Aorta (tissue), 5 donors: ENCODE data around the gene ARHGEF10L. TPM values are rescaled to one million over a fixed set of nuclear protein-coding genes. Genes with fewer than 3 reads are reported as not detected.
"Not testable (repeated sequence)": the region's sequence is repeated elsewhere in the genome, so short reads cannot be mapped to it uniquely, and the experiment has no call there.

Experiments used
- ATAC-seq: fragments of 200-7000 bp; cut with Tn5 transposase; one replicate; pipeline ENCODE4 v1.9.1; 2022; ENCODE audit warnings: moderate library complexity; ENCODE audit not compliant: low FRiP score
- DNase-seq, 2 donors: peaks; one replicate each; pipeline ENCODE4 v3.0.0-alpha.2; 2020
- H3K27ac ChIP-seq, 2 donors: one replicate each; pipeline ENCODE4 v1.5.1; 2013; ENCODE audit warnings: low read length in 2 of 2, mild to moderate bottlenecking in 2 of 2, moderate library complexity in 2 of 2, control low read depth in 1 of 2, inconsistent platforms in 1 of 2, low read depth in 1 of 2
- H3K27me3 ChIP-seq, 2 donors: one replicate each; pipeline ENCODE4 v1.6.1; 2013; ENCODE audit warnings: control low read depth in 1 of 2, low read length in 1 of 2, mild to moderate bottlenecking in 1 of 2, moderate library complexity in 1 of 2; ENCODE audit not compliant: insufficient read depth in 2 of 2, control insufficient read depth in 1 of 2
- H3K36me3 ChIP-seq, 2 donors: one replicate each; pipeline ENCODE4 v1.6.1; 2013; ENCODE audit warnings: control low read depth in 1 of 2, low read length in 1 of 2, mild to moderate bottlenecking in 1 of 2; ENCODE audit not compliant: insufficient read depth in 2 of 2, control insufficient read depth in 1 of 2
- H3K4me1 ChIP-seq, 2 donors: one replicate each; pipeline ENCODE4 v1.6.1; 2013; ENCODE audit warnings: low read length in 2 of 2, control low read depth in 1 of 2, mild to moderate bottlenecking in 1 of 2, moderate library complexity in 1 of 2; ENCODE audit not compliant: insufficient read depth in 2 of 2, control insufficient read depth in 1 of 2
- H3K4me3 ChIP-seq, 2 donors: one replicate each; pipeline ENCODE4 v1.5.1; 2013; ENCODE audit warnings: low read length in 2 of 2, control low read depth in 1 of 2, mild to moderate bottlenecking in 1 of 2
- H3K9me3 ChIP-seq: one replicate; pipeline ENCODE4 v1.6.1; 2013; ENCODE audit warnings: mild to moderate bottlenecking, low read length; ENCODE audit not compliant: control insufficient read depth
- WGBS, 2 donors: extraction: QIAGEN DNeasy Blood & Tissue Kit; methylation state at CpG; one replicate each; pipeline ENCODE4 v1.1.7; 2013; 5-methylcytosine and 5-hydroxymethylcytosine counted together
- intact Hi-C, 2 donors: fragments of 100-400 bp; cut with DNase I; formaldehyde crosslinking; loops; one replicate each; pipeline versions ENCODE4 v1.14.2 to v1.15.0; 2022
- long read RNA-seq, 2 donors: library from polyadenylated mRNA; unstranded; transcript quantifications; one replicate each; pipeline ENCODE4 v2.0.0, GENCODE V29; 2020 to 2021
- polyA plus RNA-seq, 2 donors: library from polyadenylated mRNA; stranded (reverse); fragments of 200-250 nt; gene quantifications; one replicate each; pipeline ENCODE4 v1.2.3, GENCODE V29; 2013
- total RNA-seq, 2 donors: library from RNA; stranded (reverse); fragmentation: NEBNext Ultra II Directional; extraction: Animal tissue kit (Norgen Biotek cat#: 25700); gene quantifications; one replicate each; pipeline ENCODE4 v1.2.1, GENCODE V29; 2021
- donor health status: healthy with polysubstance abuse.
- donor health status: Bipolar disorder and iron deficiency.
- donor health status: DM: no; HTN: no; CAD: no.
- donor health status: DM: no; HTN: no; CAD: no.
- donor health status: DM: yes; HTN: yes; CAD: no.

The ARHGEF10L gene, protein sequence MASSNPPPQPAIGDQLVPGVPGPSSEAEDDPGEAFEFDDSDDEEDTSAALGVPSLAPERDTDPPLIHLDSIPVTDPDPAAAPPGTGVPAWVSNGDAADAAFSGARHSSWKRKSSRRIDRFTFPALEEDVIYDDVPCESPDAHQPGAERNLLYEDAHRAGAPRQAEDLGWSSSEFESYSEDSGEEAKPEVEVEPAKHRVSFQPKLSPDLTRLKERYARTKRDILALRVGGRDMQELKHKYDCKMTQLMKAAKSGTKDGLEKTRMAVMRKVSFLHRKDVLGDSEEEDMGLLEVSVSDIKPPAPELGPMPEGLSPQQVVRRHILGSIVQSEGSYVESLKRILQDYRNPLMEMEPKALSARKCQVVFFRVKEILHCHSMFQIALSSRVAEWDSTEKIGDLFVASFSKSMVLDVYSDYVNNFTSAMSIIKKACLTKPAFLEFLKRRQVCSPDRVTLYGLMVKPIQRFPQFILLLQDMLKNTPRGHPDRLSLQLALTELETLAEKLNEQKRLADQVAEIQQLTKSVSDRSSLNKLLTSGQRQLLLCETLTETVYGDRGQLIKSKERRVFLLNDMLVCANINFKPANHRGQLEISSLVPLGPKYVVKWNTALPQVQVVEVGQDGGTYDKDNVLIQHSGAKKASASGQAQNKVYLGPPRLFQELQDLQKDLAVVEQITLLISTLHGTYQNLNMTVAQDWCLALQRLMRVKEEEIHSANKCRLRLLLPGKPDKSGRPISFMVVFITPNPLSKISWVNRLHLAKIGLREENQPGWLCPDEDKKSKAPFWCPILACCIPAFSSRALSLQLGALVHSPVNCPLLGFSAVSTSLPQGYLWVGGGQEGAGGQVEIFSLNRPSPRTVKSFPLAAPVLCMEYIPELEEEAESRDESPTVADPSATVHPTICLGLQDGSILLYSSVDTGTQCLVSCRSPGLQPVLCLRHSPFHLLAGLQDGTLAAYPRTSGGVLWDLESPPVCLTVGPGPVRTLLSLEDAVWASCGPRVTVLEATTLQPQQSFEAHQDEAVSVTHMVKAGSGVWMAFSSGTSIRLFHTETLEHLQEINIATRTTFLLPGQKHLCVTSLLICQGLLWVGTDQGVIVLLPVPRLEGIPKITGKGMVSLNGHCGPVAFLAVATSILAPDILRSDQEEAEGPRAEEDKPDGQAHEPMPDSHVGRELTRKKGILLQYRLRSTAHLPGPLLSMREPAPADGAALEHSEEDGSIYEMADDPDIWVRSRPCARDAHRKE (N-terminal part only)
- total RNA-seq: 100 to 1,000 TPM; 143 to 190 TPM
- 100 to 1,000 TPM in 1 of 2 donors, 10 to 100 TPM in 1; 24.0 to 122 TPM for polyA plus RNA-seq
- long read RNA-seq, donor 1, transcript ARHGEF10L-209 (2 exons, 2,261 nt): major isoform, 13 of 210 reads
- long read RNA-seq, donor 1, transcript ARHGEF10L-203 (20 exons, 3,685 nt): minor isoform, 6 of 210 reads
- long read RNA-seq, donor 1, partial matches to known transcripts: 123 of 210 reads
- long read RNA-seq, donor 1, other reads (novel, unspliced or antisense): 68 of 210 reads
- long read RNA-seq, donor 2, transcript ARHGEF10L-209 (2 exons, 2,261 nt): major isoform, 10 of 100 reads
- long read RNA-seq, donor 2, partial matches to known transcripts: 32 of 100 reads
- long read RNA-seq, donor 2, other reads (novel, unspliced or antisense): 54 of 100 reads

DNA sequence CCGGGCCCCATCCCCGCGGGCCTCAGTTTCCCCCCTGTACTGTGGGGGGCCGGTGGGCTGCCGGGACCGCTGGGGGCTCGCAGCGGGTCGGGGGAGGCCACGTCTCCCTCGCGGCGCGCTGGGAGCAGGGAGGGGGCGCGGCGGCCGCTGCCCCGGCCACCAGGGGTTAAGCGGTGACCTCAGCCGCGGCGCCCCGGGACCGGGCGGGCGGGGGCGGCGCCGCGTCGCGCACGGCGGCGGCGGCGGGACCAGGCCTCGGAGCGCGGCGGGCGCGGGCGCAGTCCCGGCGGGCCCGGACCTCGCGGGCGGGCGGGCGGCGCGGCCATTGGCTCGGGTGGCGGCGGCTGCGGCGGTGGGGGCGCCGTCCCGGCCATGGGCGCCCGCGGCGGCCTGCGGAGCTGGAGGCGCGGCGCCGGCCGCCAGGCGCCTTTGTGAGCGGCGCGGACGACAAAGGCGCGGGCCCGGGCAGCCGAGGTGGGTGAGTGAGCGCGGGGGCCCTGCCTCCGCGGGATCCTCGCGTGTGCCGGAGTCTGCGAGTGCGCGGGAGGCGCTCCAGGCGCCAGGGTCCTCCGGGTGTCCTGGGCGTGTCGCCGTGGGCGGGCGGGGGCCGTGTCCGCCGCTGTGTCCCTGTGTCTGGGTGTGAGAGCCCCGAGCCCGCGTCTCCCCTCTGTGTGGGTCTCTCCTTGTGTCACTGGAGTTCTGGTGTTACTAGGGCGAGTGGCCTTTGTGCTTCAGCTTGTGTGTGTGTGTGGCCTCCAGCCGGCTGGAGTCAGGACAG, at the start of gene ARHGEF10L:
TSS of gene ARHGEF10L (plus strand) at position 222 of the 778 bp plus-strand sequence. CDS start 40,898 bp downstream, outside the sequence.
- DNase-seq: peak in 1 of 2 donors; percentile 83
- no peaks in the 10 kb centered on the region for H3K36me3 ChIP-seq
- WGBS, 2 donors: 0 to 1% methylated on average over 28 to 108 of the region's 108 CpGs
- H3K27ac ChIP-seq: peak within 1 kb of the TSS; percentile 96 to 100
- H3K27me3 ChIP-seq: no peaks in the 10 kb centered on the region
- no peaks in the 10 kb centered on the region for H3K9me3 ChIP-seq
- intact Hi-C loops: loop anchor here (5.0 kb wide), 2 partner anchors 33 to 38 kb away; no protein-coding TSS in a partner anchor
- H3K4me3 ChIP-seq: peak within 1 kb of the TSS; percentile 46 to 93
- peak; percentile 37 for ATAC-seq
- H3K4me1 ChIP-seq: peaks cover 0 to 4% of the 10 kb centered on the region in 2 donors

DNA sequence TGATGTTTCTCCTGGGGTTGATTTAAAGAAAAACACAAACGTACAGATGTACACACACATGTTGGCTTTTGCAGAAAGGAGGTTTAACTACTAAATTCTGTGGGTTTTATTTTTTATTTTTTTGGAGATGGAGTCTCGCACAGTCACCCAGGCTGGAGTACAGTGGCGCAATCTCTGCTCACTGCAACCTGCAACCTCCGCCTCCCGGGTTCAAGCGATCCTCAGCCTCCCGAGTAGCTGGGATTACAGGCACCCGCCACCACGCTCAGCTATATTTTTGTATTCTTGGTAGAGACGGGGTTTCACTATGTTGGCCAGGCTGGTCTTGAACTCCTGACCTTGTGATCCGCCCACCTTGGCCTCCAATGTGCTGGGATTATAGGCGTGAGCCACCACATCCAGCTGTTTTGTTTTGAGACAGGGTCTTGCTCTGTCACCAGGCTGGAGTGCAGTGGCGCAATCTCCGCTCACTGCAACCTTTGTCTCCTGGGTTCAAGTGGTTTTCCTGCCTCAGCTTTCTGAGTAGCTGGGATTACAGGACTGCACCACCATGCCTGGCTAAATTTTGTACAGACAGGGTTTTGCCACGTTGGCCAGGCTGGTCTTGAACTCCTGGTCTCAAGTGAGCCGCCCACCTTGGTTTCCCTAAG, 49.6 kb upstream of the ARHGEF10L start:
- intact Hi-C loops: loop anchor here (5.0 to 10.0 kb wide), 2 partner anchors 68 to 605 kb away; no protein-coding TSS in a partner anchor
- not testable (repeated sequence) for H3K4me1 ChIP-seq, H3K4me3 ChIP-seq, DNase-seq, H3K9me3 ChIP-seq, H3K27me3 ChIP-seq, ATAC-seq, H3K27ac ChIP-seq, H3K36me3 ChIP-seq
- WGBS, 2 donors: 92 to 95% methylated on average over 16 of the region's 16 CpGs

DNA sequence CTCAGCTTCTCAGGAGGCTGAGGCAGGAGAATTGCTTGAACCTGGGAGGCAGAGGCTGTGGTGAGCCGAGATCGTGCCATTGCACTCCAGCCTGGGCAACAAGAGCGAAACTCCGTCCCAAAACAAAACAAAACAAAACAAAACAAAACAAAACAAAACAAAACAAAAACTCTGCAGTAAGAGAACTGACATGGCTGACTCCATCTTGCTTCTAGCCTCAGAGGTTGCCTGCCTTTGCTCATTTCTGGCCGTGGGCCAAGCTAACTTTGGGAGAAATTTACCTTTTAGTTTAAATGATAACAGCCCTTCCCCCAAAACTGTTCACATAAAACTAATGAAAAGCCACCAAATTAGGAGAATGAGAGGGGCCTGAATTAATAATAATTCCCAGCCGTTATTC, 48.8 kb upstream of the ARHGEF10L start:
- intact Hi-C loops: loop anchor here (5.0 to 10.0 kb wide), 2 partner anchors 68 to 604 kb away; no protein-coding TSS in a partner anchor
- not testable (repeated sequence) for H3K27ac ChIP-seq, ATAC-seq, H3K36me3 ChIP-seq, H3K9me3 ChIP-seq, H3K27me3 ChIP-seq, H3K4me3 ChIP-seq, H3K4me1 ChIP-seq, DNase-seq
- 71 to 79% methylated on average over 6 of the region's 6 CpGs for WGBS, 2 donors

DNA sequence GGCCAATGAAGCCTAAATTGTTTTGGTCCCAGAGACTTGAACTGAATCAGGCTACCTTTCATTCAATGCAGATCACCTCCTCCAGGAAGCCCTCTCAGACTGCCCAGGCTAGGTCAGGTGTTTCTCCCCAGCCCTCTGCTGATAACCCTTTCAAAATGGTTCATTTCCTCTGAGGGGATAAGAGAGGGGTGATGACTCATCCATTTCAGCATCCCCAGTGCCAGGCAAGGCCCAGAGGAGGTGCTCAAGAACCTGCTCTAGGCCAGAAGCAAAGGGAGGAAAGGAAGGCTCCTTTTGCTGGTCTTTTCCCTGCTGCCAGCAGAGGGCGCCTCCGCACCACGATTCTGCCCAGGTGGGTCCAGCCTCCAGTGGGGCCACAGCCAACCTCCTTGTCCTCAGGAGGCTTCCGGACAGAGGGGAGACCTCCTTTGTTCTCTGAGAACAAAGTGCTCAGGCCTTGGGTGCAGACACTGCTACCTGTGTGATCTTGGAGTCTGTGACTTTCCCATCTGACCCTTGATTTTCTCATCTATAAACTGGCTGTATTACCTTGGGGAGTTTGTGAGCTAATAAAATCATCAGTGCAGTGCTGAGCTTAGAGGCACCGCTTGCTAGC, 45.3 kb upstream of the ARHGEF10L start:
- no peaks in the 10 kb centered on the region for H3K9me3 ChIP-seq
- 15 to 16% methylated on average over 5 of the region's 5 CpGs for WGBS, 2 donors
- ATAC-seq (peak; percentile 76), DNase-seq (peak; percentile 73 to 93)
- H3K4me3 ChIP-seq: no peak overlapping the region
- intact Hi-C loops: loop anchor here (2.0 to 10.0 kb wide), 4 partner anchors 72 to 601 kb away; no protein-coding TSS in a partner anchor
- H3K4me1 ChIP-seq: no peaks in the 10 kb centered on the region
- H3K27ac ChIP-seq: no peak overlapping the region
- no peaks in the 10 kb centered on the region for H3K36me3 ChIP-seq
- no peaks in the 10 kb centered on the region for H3K27me3 ChIP-seq

DNA sequence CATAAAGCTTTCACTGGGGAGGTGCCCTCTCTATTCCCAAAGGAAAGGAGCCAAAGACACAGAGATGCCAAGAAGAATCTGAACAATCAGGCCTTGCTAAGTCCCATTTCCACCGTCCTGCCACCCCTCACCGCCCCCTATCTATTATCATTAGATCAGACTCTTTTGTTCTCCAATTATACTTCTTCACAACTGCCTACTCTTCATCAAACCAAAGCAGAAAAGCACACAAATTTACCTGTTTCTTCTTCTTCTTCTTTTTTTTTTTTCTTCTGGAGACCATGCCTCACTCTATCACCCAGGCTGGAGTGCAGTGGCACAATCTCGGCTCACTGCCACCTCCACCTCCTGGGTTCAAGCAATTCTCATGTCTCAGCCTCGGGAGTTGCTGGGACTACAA, 43.1 kb upstream of the ARHGEF10L start:
- Histone ChIP-seq H3K4me3 (no peak overlapping the region), H3K27ac (no peak overlapping the region), H3K4me1 (no peaks in the 10 kb centered on the region), H3K36me3 (no peaks in the 10 kb centered on the region), H3K27me3 (no peaks in the 10 kb centered on the region), H3K9me3 (no peaks in the 10 kb centered on the region)
- no peak for ATAC-seq
- no peak for DNase-seq
- intact Hi-C loops: loop anchor here (5.0 to 10.0 kb wide), 3 partner anchors 331 to 606 kb away; no protein-coding TSS in a partner anchor
- 84 to 88% methylated on average over 4 of the region's 4 CpGs for WGBS, 2 donors

DNA sequence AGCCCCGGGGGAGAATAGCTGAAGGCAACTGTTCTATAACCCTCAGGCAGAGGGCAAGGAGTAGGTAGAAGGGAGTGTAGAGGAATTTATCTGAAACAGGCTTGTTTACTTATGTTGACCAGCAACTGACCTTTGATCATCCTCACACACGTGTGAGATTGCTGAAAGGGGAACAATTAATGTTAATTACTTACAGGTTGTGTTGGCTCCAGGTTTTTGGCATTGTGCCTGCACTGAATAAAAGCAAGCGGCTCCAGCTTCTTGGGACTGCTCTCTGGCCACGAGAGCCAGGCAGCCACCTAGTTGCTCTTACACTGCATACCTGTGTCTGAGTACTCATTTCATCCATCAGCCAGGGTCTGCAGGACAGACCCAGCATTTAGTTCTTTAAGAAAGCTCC, 41.3 kb upstream of the ARHGEF10L start:
- H3K27ac ChIP-seq: no peak overlapping the region
- intact Hi-C loops: loop anchor here (5.0 to 10.0 kb wide), 3 partner anchors 329 to 604 kb away; no protein-coding TSS in a partner anchor
- H3K4me1 ChIP-seq: peaks cover 0 to 2% of the 10 kb centered on the region in 2 donors
- no peak overlapping the region for H3K4me3 ChIP-seq
- DNase-seq (no peak), ATAC-seq (no peak)
- H3K9me3 ChIP-seq: no peaks in the 10 kb centered on the region
- H3K36me3 ChIP-seq: no peaks in the 10 kb centered on the region
- 45 to 53% methylated on average over 4 of the region's 4 CpGs for WGBS, 2 donors
- H3K27me3 ChIP-seq: no peaks in the 10 kb centered on the region
